ENCODE results near the gene MAN2B2.
A peak's percentile ranks its signal among the peaks of the same experiment; 100 is the strongest.

Gene MAN2B2

DNA sequence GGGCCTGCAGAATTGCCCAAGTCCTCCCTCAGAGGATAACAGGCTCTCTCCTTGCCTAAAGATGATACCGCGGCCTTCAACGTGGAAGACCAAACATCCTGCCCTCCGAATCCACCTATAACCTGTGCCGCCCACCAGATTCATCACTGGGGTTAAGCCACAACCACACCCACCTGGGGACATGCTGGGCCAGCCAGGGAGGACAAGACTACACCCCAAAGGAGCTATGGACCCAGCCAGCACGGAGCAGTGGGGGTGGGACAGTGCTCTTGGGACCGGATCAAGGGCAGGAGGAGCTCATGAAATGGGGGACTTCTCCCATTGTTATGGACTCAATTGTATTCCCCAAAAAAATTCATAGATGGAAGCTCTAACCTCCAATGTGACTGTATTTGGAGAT is 6.8 kb upstream of the MAN2B2 start:
- no peak for DNase-seq

DNA sequence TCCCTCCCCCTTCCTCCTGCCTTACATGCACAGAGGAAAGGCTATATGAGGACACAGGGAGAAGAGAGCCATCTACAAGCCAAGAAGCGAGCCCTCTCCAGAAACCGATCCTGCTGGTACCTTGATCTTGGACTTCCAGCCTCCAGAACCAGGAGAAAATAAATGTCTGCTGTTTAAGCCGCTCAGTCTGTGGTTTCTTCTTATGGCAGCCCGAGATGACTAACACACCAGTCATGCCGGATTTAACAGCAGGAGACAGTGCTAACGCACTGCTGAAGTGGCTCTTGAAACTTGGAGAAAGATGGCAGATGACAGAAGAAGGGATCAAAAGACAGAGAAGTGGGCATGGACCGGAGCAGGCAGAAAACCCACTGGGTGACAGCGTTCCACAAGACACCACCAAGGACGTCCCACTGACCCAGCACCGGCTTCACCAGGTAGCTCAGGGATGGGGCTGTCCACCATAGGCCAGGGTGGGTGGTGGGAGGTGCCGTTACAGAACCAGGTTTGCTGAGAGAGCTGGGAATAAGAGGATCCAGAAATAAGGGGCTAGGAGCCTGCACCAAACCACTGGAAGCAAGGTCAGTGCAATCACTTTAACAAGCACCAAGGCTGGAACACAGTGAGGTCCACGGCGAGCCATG is 6.2 kb upstream of the MAN2B2 start:
- DNase-seq: no peak

DNA sequence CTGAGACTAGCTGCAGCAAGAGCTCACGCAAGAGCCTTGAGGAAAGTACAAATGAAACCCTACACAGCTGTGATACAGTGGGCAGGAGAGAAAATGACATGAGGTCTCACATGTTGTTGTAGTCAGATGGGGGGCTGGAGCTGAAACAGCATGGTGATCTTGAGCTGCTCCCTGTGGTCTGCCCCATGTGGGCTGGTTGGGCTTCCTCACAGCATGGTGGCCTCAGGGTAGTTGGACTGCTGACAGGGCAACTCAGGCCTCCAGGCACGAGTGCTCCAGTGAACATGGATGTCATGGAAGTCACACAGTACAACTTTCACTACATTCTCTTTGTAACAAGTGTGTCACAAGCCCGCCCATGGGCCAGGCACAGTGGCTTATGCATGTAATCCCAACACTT is 3.4 kb upstream of the MAN2B2 start:
- DNase-seq: no peak

DNA sequence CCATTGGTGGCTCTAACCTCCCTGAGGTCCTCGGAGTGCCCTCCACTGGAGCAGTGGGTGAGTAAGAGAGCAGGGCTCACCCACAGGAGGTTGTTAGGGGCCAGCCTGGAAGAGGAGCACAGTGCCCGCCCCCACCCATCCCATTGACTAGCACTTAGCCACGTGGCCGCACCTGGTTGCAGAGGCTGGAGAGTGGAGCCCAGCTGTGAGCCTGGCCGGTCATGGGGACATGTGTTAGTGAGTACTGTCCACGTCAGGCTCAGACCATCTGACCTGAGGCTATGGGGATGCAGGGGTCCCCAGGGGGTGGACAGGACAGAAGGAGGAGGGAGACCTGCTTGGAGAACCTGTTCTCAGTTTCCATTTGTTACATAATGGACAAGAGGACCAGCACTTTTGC is 1.4 kb upstream of the MAN2B2 start:
- peak; percentile 18 for DNase-seq

DNA sequence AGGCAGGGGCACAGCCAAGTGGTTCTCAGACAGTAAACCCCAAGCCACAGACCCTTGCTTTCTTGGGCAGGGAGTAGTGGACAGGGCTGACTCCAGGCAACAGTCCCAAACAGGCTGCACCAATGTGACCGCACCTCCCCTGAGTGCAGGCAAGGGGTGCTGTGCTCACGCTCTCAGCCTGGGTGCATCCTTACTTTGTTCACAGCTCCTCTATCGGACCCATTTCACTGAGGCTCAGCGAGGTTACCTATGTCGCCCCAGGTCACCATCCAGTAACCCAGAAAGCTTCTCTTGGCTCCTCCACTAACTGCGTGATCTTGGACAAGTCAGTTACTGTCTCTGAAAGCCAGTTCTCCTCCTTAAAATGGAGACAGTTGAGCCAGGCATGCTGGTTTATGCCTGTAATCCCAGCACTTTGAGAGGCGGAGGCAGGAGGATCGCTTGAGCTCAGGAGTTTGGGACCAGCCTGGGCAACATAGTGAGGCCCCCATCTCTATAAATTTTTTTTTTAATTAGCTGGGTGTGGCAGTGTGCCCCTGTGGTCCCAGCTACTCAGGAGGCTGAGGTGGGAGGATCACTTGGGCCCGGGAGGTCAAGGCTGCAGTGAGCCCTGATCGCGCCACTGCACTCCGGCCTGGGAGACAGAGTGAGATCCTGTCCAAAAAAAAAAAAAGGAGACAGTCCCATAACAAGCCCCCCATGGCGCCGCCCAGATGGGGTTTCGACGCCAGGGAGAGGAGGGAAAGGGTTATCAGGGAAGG is 823 bp upstream of the MAN2B2 start:
- peak; percentile 8 for DNase-seq

DNA sequence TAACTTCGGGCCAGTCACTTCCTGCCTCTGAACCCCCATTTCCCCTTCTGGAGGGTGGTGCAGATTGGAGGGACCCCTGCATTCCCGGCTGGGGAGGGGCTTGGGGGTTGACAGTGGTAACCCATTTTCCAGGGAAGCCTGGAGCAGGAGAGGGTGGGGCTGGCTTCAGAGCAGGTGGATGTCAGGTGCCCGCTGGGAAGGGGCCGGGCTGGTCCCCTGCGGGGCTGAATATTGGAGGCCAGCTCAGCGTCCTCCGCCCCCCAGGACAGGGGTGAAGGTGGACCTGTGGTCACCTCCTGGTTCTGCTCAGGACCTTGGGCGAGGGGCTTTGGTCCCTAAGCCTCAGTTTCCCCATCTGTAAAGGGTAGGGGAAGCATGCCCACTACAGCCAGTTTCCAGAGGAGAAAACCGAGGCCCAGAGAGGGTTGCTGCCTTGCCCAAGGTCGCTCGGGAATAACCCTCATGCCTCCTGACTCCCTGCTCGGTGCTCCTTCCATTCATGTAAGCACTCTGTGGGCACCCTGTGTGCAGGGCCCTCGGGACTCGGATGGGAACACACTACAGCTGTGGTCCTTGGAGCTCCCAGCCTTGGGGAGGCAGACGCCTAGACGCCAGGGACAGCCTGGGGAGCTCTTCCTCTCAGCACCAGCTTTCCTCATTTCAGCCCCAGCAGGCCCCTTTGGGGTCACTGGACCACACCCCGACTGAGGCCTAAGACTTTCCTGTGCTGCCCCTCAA is 683 bp downstream of the MAN2B2 start:
- DNase-seq: peak; percentile 29

DNA sequence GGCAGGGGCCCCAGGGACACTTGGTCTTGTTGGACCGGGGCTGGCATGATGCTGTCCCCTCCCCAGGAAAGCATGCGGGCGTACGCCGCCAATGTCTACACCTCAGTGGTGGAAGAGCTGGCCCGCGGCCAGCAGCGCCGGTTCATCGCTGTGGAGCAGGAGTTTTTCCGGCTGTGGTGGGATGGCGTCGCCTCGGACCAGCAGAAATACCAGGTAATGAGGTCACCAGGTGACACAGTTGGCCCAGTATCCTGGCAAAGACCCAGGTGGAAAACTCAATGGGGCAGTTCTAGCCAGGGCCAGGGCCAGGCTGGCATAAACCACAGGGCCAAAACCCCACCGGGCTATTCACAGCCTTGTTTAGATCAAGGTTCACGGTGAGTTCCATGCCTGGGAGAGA is 1.5 kb downstream of the MAN2B2 start:
- peak; percentile 39 for DNase-seq

DNA sequence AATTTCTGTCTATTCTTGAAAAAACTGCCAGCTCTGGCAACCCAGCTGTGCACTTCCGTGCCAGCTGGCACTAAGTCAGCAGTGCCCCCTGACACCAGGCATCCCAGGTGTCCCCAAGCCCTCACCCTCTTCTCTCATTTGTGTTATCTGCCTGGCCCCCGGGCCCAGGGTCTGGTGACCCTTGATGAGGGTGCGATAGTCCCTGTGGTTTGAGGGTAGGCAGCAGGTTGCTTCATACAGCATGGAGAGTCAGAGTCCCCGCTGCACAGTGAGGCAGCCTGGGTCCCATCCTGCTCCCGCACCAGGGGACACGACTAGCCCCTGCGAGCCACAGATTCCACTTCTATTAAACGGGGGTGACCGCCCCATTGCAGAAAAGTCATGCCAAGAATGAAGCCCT is 1.9 kb downstream of the MAN2B2 start:
- no peak for DNase-seq

DNA sequence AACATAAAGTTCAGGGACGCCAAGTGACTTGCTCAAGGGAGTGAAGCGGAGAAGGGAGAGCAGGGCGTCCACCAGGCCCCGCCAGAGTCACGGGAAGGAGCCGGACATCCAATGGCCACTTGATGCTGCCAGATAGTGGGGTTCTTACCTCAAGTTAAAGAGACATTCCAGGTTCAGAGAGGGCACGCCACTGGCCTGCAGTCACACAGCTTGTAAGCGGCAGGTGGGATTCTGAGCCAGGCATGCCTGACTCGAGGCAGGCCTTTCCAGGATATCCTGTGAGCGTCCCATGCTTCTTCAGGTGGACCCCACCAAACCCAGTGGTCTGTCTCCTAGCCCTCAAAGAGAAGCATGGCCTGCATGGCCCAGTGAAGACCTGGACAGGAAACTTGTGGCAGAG is 2.4 kb downstream of the MAN2B2 start:
- DNase-seq: no peak

DNA sequence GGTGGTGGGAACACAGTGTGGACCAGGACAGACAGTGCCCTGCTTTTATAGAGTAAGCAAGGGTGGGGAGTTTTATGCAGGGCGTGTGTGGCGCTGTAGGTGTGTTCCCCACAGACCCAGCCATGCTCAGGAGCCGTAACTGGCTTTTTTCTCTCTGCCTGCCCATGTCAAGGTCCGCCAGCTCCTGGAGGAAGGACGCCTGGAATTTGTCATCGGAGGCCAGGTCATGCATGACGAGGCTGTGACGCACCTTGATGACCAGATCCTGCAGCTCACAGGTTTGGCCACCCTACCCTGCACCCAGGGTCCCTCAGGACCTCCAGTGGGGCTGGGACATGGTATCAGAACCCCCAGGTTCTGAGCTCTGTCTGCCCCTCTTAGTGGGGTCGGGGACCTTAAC is 3.2 kb downstream of the MAN2B2 start:
- no peak for DNase-seq

DNA sequence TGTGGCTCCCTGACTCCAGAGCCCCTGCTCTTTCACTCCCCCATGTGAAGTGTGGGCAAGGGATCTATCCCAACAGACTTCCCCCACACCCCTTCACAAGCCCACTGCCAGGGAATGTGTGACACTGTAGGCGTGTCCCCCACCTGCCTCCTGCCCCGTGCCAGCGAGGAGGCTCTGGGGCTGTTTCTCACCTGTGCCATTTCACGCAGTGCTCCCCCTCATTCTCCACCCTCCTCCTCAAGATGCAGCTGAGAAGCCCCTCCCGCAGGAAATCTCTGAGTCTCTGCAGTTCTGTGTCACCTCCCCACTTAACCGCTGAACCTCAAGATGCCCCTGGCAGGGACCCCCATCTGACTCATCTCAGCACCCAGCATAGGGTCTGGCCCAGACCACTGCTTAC is 5.4 kb downstream of the MAN2B2 start:
- DNase-seq: no peak

DNA sequence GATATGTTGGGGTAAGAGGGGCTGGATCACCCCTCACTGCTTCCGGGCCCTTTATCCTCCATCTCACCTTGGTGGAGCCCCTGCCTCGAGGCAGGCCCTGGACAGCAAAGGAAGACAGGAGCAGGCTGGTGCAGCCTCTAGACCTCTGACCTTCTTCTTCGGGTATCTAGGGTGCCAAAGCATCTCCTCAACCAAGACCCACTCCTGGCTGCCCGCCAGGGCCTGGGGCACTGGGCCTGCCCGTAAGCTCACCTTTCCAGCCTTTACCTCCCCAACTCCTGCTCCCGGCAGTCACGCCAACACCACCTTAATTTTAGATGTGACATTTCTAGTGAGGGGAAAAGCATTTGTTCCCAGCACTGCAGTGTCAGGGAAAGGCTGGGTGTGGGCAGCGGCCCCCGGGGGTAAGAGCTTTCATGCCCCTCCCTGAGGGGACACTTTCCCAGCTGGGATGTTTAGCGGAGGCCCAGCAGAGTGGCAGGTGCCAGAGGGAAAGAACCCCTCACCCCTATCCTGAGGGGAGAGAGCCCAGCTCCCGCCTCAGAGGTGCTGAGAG is 6.7 kb downstream of the MAN2B2 start:
- DNase-seq: no peak

DNA sequence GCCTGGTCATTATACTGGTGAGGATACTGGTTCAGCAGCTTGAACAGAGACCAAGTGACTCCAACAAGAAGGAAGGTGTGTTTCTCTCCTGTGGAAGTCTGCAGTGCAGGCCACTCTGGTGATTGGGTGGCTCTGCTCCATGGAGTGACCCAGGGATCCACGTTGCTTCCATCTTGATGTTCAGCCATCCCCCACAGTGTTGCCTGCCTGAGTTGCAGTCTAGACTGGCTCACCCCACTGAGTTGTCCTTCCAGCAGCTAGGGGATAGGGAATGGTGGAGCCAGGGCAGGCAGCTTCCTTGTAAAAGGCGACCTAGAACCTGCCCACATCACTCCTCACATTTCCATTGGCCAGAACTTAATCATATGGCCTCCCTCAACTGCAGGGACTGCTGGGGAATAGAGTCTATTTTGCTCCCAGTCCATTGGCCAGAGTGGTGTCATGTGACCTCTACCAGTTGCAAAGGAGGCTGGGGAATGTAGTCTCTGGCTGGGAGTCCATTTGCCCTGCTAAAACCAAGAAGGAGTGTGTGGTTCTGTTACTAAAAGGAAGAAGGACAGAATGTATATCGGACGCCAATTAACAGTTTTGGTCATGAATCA is 8.0 kb downstream of the MAN2B2 start:
- peak; percentile 21 for DNase-seq

DNA sequence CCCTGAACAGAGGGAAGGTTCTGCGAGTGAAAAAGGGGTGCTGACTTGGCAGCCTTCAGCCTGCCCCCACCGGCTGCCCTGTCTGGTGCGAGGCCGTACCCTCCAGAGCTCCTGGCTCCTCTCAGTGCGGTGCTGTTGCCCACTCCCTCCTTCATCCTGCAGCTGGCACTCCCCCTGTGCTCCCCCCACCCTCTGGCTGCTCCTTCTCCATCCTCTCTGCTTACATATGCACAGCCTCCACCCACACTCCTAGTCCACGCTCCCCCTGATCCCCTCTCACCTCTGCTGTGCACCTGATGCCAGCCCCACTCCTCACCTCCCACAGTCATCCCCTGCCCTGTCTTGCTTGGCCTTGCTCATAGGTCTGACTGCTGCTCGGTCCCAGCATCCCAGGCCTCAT is 9.9 kb downstream of the MAN2B2 start:
- DNase-seq: no peak

DNA sequence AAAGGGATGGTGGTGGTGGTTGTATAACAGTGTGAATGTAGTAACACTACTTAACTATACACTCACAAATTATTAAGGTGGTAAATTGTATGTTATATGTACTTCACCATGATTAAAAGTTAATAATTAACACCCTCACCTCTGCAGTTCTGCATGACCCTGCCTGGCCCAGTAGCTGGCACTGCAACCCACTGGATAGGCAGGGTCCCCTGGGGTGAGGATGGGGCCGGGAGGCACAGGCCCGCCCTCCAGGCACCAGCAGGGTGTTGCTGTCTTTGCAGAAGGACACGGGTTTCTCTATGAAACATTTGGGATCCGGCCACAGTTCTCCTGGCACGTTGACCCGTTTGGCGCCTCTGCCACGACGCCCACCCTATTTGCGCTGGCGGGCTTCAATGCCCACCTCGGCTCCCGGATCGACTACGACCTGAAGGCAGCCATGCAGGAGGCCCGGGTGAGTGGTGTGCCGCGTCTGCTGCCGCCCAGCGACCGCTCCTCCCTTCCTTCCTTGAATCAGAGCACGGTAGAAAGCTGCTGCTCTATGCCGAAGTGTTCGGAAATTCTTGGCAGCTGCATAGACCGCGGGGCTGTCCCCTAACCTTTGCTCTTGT is 11.8 kb downstream of the MAN2B2 start:
- no peak for DNase-seq

DNA sequence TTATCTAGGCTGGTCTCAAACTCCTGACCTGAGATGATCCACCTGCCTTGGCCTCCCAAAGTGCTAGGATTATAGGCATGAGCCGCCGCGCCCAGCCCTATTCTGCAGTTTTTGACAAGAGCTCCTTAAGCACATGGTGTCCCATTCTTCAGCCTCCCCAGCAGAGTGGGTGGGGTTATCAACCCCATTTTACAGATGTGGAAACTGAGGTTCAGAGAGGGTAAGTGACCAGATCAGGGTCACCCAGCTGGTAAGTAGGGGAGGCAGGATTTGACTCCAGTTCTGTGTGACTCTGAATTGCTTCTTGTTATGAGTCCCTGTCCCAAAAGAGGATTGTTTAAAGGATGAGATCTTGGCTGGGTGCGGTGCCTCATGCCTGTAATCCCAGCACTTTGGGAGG is 14.5 kb downstream of the MAN2B2 start:
- DNase-seq: no peak

DNA sequence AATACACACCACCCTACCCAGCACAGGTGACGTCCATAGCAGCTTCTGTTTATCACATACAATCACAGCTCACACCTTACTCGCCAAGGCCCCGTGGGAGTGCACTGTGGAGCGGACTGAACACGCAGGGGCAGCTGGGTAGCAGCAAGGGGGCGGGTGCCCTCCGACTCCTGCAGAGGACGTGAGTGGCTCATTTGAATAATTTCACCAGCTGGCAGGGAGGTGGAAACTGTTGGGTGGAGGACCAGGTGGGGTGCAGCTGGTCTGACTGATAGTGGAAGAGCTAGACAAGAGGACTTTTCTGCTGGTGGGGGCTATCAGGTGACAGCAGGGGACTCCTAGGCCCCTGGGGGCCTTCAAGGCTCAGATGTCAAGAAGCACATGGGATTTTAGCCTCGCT is 16.3 kb downstream of the MAN2B2 start:
- DNase-seq: peak; percentile 72

DNA sequence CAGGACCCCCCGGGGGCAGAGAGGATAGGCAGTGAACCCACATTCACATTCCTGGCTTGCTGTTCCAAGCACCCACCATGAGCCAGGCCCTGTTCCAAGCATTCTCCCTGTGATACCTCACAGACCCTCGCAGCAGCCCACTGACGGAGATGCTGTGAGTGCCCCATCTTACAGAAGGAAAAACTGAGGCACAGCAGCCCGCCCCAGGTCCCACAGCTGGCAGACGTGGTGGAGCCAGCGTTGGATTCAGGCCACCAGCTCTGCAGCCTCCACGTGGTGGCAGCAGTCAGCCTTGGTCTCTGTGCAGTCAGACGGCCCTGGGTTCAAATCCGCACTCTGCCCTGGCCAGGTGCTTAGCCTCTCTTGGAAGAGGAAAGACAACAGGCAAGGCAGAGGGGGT is 16.8 kb downstream of the MAN2B2 start:
- DNase-seq: peak; percentile 41

DNA sequence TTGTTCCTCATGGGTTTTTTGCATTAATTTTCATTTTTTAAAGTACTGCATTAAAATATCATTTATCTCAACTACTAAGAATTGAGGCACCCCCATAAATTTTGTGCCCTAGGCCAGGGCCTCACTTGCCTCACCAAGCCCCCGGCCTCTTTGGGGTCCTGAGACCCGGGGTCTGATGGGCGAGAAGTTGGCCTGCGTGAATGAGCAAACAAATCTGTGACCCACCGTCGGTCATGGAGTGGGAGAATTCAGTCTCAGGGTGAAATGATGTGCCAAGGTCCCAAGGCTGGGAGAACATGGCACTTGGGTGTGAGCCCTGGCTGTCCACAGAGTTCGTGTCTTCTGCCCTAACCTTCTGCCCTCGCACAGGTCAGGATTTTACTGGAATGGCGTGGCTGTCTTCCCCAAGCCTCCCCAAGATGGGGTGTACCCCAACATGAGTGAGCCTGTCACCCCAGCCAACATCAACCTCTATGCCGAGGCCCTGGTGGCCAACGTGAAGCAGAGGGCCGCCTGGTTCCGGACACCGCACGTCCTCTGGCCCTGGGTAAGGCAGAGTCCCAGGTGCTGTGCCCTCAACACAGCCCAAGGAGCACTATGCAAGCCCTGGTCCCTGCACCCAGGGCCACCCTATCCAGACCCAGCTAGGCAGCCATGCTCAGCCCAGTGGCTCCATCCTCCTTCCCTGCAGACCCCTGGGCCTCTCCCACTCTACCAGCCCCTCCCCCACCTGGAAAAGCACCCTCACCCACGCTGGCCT is 18.0 kb downstream of the MAN2B2 start:
- no peak for DNase-seq

DNA sequence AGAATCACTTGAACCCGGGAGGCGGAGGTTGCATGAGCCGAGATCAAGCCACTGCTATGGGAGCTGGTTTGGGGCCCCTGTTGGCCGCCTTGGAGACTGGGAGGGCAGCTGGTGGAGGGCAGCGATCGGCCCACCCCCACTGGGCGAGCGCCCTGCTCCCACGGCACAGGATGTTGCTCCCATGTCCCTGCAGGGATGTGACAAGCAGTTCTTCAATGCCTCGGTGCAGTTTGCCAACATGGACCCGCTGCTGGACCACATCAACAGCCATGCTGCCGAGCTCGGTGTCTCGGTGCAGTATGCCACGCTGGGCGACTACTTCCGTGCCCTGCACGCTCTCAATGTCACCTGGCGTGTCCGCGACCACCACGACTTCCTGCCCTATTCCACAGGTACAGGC is 19.4 kb downstream of the MAN2B2 start:
- DNase-seq: no peak

DNA sequence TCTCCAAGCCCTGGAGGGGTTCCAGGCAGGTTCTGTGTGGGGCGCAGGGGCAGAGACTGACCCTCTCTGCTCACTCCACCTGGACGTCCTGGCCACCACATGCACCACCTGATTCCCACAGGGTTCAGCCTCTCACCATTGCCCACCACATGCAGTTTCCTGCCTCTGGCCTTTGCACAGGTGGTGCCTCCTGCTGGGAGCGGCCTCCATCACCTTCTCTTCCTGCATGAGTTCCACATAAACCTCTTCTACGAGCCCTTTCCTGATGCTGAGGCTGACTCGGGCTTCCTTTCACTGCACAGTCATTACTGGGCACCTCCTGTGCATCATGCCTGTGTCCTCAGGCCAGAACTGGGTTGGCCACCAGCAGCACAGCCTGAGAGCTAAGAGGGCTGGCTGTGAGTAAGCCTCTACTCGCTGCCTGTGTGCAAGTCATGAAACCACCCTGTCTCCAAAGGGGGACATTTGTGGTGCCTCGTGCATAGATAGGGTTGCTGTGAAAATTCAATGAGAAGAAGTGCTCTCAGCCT is 19.9 kb downstream of the MAN2B2 start:
- no peak for DNase-seq
